ENCODE data around the gene OPA3.

- TF ChIP-seq CTCF (IDR thresholded peaks at IDR 0.05) (no peak), POLR2A (IDR thresholded peaks at IDR 0.05) (no peak)
These were observed 91.8 kb downstream of the OPA3 start for GRCh38 chr19:45492627-45493470.
